A673 (cell line): ENCODE measurements around the gene GADL1. TPM values are rescaled to one million over a fixed set of nuclear protein-coding genes. Genes with fewer than 3 reads are reported as not detected.

Experiments
- BruUV-seq: library from RNA; stranded (reverse); fragments of 400-500 nt; replicated peaks from 2 replicates; lab custom pipeline; 2021; lab: Mats Ljungman, UMichigan
- CTCF ChIA-PET: fragments of 300-600 bp; sonication (Branson Sonifier 250); formaldehyde crosslinking; loops from one replicate; lab custom pipeline; 2022; ENCODE audit warnings: antibody characterized with exemption; lab: Charles Lee
- POLR2A ChIA-PET: fragments of 300-600 bp; sonication (Branson Sonifier 250); formaldehyde crosslinking; loops from one replicate; lab custom pipeline; 2022; ENCODE audit warnings: antibody characterized with exemption; ENCODE audit not compliant: low non-redundant PET; lab: Charles Lee
- DNase-seq: peaks from one replicate; pipeline ENCODE4 v3.0.0-alpha.2; 2015; ENCODE audit warnings: low spot score
- H3K27ac ChIP-seq: fragments of 200-600 bp; sonication (generic); 2 replicates; pipeline ENCODE4 v1.5.1; 2016; ENCODE audit warnings: mixed run types, low read depth, mild to moderate bottlenecking, mixed read lengths, antibody characterized with exemption, low read length; ENCODE audit not compliant: poor library complexity, severe bottlenecking
- H3K27me3 ChIP-seq: fragments of 200-600 bp; sonication (generic); replicated peaks from 2 replicates; pipeline ENCODE4 v1.6.1; 2017; ENCODE audit warnings: mixed run types, low read depth, mild to moderate bottlenecking, mixed read lengths, antibody characterized with exemption, low read length; ENCODE audit not compliant: insufficient read depth, poor library complexity
- H3K36me3 ChIP-seq: fragments of 200-600 bp; sonication (generic); 2 replicates; pipeline ENCODE4 v1.6.1; 2016; ENCODE audit warnings: mixed run types, mild to moderate bottlenecking, mixed read lengths, antibody characterized with exemption, low read length; ENCODE audit not compliant: insufficient read depth, poor library complexity, severe bottlenecking
- H3K4me1 ChIP-seq: fragments of 200-600 bp; sonication (generic); 2 replicates; pipeline ENCODE4 v1.6.1; 2017; ENCODE audit warnings: mixed run types, mild to moderate bottlenecking, mixed read lengths, antibody characterized with exemption, low read length; ENCODE audit not compliant: insufficient read depth, poor library complexity, severe bottlenecking
- H3K4me3 ChIP-seq: fragments of 200-600 bp; sonication (generic); 2 replicates; pipeline ENCODE4 v1.5.1; 2016; ENCODE audit warnings: low read depth, mixed run types, mild to moderate bottlenecking, mixed read lengths, low read length; ENCODE audit not compliant: poor library complexity, severe bottlenecking
- H3K9me3 ChIP-seq: fragments of 200-600 bp; sonication (generic); 2 replicates; pipeline ENCODE4 v1.6.1; 2016; ENCODE audit warnings: mixed run types, low read depth, mild to moderate bottlenecking, mixed read lengths, antibody characterized with exemption, low read length; ENCODE audit not compliant: poor library complexity, severe bottlenecking
- CTCF ChIP-seq: fragments of 300-800, 200-600 bp; sonication (generic); conservative IDR thresholded peaks from 2 replicates; pipeline ENCODE4 v1.5.1; 2017; ENCODE audit warnings: low read depth, mild to moderate bottlenecking, antibody characterized with exemption, low read length, moderate library complexity, mixed read lengths
- EZH2 ChIP-seq: fragments of 200-600 bp; sonication (generic); IDR thresholded peaks from 2 replicates; pipeline ENCODE4 v1.6.1; 2017; ENCODE audit warnings: borderline replicate concordance, low read depth, mild to moderate bottlenecking, mixed read lengths, antibody characterized with exemption, low read length; ENCODE audit not compliant: poor library complexity, severe bottlenecking
- intact Hi-C: fragments of 100-400 bp; cut with micrococcal nuclease; formaldehyde crosslinking; loops from one replicate; pipeline ENCODE4 v1.10.0; 2022; ENCODE audit not compliant: unreplicated experiment
- total RNA-seq: library from RNA; stranded (reverse); gene quantifications from 2 replicates; pipeline ENCODE4 v1.2.3, GENCODE V29; 2021

The GADL1 gene
- total RNA-seq, 1 experiment from 2014 or later: 13.8 TPM

GRCh38 chr3:30847592-30847991 is 46.9 kb downstream of the GADL1 start:
- Histone ChIP-seq H3K9me3 (no peaks in the 10 kb centered on the region), H3K4me1 (no peaks in the 10 kb centered on the region), H3K27me3 (no peaks in the 10 kb centered on the region), H3K27ac (no peak overlapping the region), H3K4me3 (no peak overlapping the region), H3K36me3 (no peaks in the 10 kb centered on the region)
- intact Hi-C loops: no loop called here
- BruUV-seq: no TSS peak
- TF ChIP-seq EZH2: no peak
- TF ChIP-seq CTCF: no peak
- no peak for DNase-seq
- ChIA-PET CTCF (no interaction called here), POLR2A (no interaction called here)

GRCh38 chr3:30845606-30846005 is 48.9 kb downstream of the GADL1 start:
- DNase-seq: no peak
- ChIA-PET CTCF (no interaction called here), POLR2A (interaction anchor here (0.7 kb wide), 1 partner anchor 16 kb away, joined by 6 read pairs; no protein-coding TSS in a partner anchor)
- intact Hi-C loops: no loop called here
- TF ChIP-seq CTCF (no peak), EZH2 (no peak)
- Histone ChIP-seq H3K4me1 (no peaks in the 10 kb centered on the region), H3K27ac (no peak overlapping the region), H3K27me3 (no peaks in the 10 kb centered on the region), H3K4me3 (no peak overlapping the region), H3K9me3 (no peaks in the 10 kb centered on the region), H3K36me3 (no peaks in the 10 kb centered on the region)
- no TSS peak for BruUV-seq

- Histone ChIP-seq H3K27ac (no peak overlapping the region), H3K27me3 (no peaks in the 10 kb centered on the region), H3K4me1 (no peaks in the 10 kb centered on the region), H3K9me3 (no peaks in the 10 kb centered on the region), H3K4me3 (no peak overlapping the region), H3K36me3 (no peaks in the 10 kb centered on the region)
- CTCF ChIA-PET: no interaction called here
- intact Hi-C loops: no loop called here
- DNase-seq: no peak
- POLR2A ChIA-PET: no interaction called here
- TF ChIP-seq CTCF (no peak), EZH2 (no peak)
- BruUV-seq: no TSS peak
These were observed 50.6 kb downstream of the GADL1 start for GRCh38 chr3:30843877-30844276.
